Liver (tissue), 3 donors: Measurements from ENCODE around the gene NLRP7.

ENCODE experiments used
- RXRA ChIP-seq, 2 donors: IDR thresholded peaks; 2 replicates each; pipeline ENCODE4 v1.6.1; 2017 to 2018; ENCODE audit warnings: antibody characterized with exemption in 2 of 2, mild to moderate bottlenecking in 1 of 2
- SP1 ChIP-seq: IDR thresholded peaks from 2 replicates; pipeline ENCODE4 v1.6.1; 2018; ENCODE audit warnings: antibody characterized with exemption, mild to moderate bottlenecking
- YY1 ChIP-seq: IDR thresholded peaks from 2 replicates; pipeline ENCODE4 v1.6.1; 2016; ENCODE audit warnings: antibody characterized with exemption, mild to moderate bottlenecking
- TF ChIP-seq, protein P1 (sequence below): fragments of 150-350 bp; IDR thresholded peaks from 2 replicates; pipeline ENCODE4 v1.5.1; 2017; ENCODE audit warnings: improper control_type of control experiment, low read depth, low read length; ENCODE audit not compliant: missing input control
- TF ChIP-seq, protein P2 (sequence below): IDR thresholded peaks from 2 replicates; pipeline ENCODE4 v1.6.1; 2016; ENCODE audit warnings: antibody characterized with exemption
- donor health status: healthy.
- donor health status: healthy.

DNA sequence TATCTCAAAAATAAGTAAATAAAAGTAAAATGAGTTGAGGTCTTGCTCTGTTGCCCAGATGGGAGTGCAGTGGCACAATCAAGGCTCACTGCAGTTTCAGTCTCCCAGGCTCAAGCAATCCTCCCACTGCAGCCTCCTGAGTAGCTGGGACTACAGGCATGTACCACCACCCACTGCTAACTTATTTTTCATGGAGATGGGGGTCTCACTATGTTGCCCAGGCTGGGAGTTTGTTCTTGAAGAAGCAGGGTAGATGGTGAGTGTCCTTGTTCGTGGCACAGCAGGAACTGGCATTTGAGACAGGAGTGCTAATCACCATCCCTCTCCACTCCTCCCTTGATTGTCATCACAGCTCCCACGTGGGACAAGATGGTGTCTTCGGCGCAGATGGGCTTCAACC is 22.3 kb upstream of the NLRP7 start:
- TF ChIP-seq SP1 = no peak
- no peak for TF ChIP-seq RXRA (IDR thresholded peaks at IDR 0.05)
- TF ChIP-seq, protein P1, sequence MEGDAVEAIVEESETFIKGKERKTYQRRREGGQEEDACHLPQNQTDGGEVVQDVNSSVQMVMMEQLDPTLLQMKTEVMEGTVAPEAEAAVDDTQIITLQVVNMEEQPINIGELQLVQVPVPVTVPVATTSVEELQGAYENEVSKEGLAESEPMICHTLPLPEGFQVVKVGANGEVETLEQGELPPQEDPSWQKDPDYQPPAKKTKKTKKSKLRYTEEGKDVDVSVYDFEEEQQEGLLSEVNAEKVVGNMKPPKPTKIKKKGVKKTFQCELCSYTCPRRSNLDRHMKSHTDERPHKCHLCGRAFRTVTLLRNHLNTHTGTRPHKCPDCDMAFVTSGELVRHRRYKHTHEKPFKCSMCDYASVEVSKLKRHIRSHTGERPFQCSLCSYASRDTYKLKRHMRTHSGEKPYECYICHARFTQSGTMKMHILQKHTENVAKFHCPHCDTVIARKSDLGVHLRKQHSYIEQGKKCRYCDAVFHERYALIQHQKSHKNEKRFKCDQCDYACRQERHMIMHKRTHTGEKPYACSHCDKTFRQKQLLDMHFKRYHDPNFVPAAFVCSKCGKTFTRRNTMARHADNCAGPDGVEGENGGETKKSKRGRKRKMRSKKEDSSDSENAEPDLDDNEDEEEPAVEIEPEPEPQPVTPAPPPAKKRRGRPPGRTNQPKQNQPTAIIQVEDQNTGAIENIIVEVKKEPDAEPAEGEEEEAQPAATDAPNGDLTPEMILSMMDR = no peak
- TF ChIP-seq YY1 = no peak
- TF ChIP-seq, protein P2, sequence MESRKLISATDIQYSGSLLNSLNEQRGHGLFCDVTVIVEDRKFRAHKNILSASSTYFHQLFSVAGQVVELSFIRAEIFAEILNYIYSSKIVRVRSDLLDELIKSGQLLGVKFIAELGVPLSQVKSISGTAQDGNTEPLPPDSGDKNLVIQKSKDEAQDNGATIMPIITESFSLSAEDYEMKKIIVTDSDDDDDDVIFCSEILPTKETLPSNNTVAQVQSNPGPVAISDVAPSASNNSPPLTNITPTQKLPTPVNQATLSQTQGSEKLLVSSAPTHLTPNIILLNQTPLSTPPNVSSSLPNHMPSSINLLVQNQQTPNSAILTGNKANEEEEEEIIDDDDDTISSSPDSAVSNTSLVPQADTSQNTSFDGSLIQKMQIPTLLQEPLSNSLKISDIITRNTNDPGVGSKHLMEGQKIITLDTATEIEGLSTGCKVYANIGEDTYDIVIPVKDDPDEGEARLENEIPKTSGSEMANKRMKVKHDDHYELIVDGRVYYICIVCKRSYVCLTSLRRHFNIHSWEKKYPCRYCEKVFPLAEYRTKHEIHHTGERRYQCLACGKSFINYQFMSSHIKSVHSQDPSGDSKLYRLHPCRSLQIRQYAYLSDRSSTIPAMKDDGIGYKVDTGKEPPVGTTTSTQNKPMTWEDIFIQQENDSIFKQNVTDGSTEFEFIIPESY = no peak
